K562 (cell line): ENCODE data around the gene MRAP2. TPM values are rescaled to one million over a fixed set of nuclear protein-coding genes. Genes with fewer than 3 reads are reported as not detected.

ENCODE experiments used
- ATAC-seq: fragments of 200-7000 bp; cut with Tn5 transposase; 3 replicates; pipeline ENCODE4 v1.9.1; 2020; ENCODE audit warnings: moderate library complexity
- BruUV-seq: library from RNA; stranded (reverse); fragments of 400-500 nt; replicated peaks from 2 replicates; lab custom pipeline; 2021; lab: Mats Ljungman, UMichigan
- CTCF ChIA-PET: fragments of 300-600 bp; formaldehyde crosslinking; extraction: SDS; loops from one replicate; lab custom pipeline; 2021; ENCODE audit warnings: low intra/inter-chr PET ratio; lab: Yijun Ruan, JAX
- POLR2A ChIA-PET: fragments of 300-600, 350-650 bp; sonication (Branson Sonifier 250); formaldehyde crosslinking; extraction: SDS; loops from one replicate; lab custom pipeline; 2021; ENCODE audit warnings: antibody characterized with exemption, inconsistent platforms; lab: Yijun Ruan, JAX
- DNase-seq, 4 experiments: peaks; one replicate each; pipeline versions ENCODE4 v3.0.0 to v3.0.0-alpha.2; 2011 to 2018; ENCODE audit warnings: low spot score in 3 of 4, mixed read lengths in 3 of 4; ENCODE audit errors: extremely low read depth in 1 of 4
- FAIRE-seq: peaks from 2 replicates; lab custom pipeline; 2011; peaks lifted over from hg19 to GRCh38; lab: Jason Lieb, UNC
- H2AFZ ChIP-seq: 2 replicates; pipeline ENCODE4 v1.6.0; 2011; ENCODE audit warnings: low read depth, low read length, control low read depth, inconsistent platforms
- H3K27ac ChIP-seq: fragments of 200-600 bp; 3 replicates; pipeline ENCODE4 v1.8.0; 2011; ENCODE audit warnings: low read depth, mild to moderate bottlenecking, control low read depth, inconsistent platforms, low read length, moderate library complexity, mixed read lengths; ENCODE audit errors: extremely low read depth
- H3K27me3 ChIP-seq, 2 experiments: fragments of 300-600 bp in 1 of 2; 2 replicates in 1 of 2; 3 replicates in 1 of 2; pipeline versions ENCODE4 v1.6.0 to v1.8.0; 2011; ENCODE audit warnings: inconsistent platforms in 2 of 2, low read length in 2 of 2, mild to moderate bottlenecking in 1 of 2, mixed read lengths in 1 of 2, moderate library complexity in 1 of 2; ENCODE audit not compliant: control insufficient read depth in 2 of 2, insufficient read depth in 2 of 2
- H3K36me3 ChIP-seq: fragments of 300-600 bp; 3 replicates; pipeline ENCODE4 v1.8.0; 2011; ENCODE audit warnings: mild to moderate bottlenecking, low read length, inconsistent platforms; ENCODE audit not compliant: control insufficient read depth, insufficient read depth
- H3K4me1 ChIP-seq, 2 experiments: fragments of 200-600 bp in 1 of 2; replicated peaks in 1 of 2; 2 replicates in 1 of 2; 3 replicates in 1 of 2; pipeline versions ENCODE4 v1.5.1 to v1.8.0; 2011; ENCODE audit warnings: inconsistent platforms in 2 of 2, low read length in 2 of 2, mild to moderate bottlenecking in 1 of 2, mixed read lengths in 1 of 2, moderate library complexity in 1 of 2; ENCODE audit not compliant: control insufficient read depth in 2 of 2, insufficient read depth in 2 of 2
- H3K4me2 ChIP-seq: 2 replicates; pipeline ENCODE4 v1.6.1; 2011; ENCODE audit warnings: low read length, control low read depth, inconsistent platforms, mixed read lengths; ENCODE audit not compliant: insufficient read depth
- H3K4me3 ChIP-seq: fragments of 200-600 bp; sonication (generic), shearing (Covaris generic); 2 replicates; pipeline ENCODE4 v1.5.1; 2016; ENCODE audit warnings: control low read depth, inconsistent platforms
- H3K79me2 ChIP-seq: fragments of 200-600 bp; 3 replicates; pipeline ENCODE4 v1.8.0; 2011; ENCODE audit warnings: low read length, inconsistent platforms; ENCODE audit not compliant: control insufficient read depth, insufficient read depth
- H3K9ac ChIP-seq, 2 experiments: 2 replicates each; pipeline versions ENCODE4 v1.6.0 to v1.6.1; 2011; ENCODE audit warnings: low read depth in 2 of 2, low read length in 2 of 2, control low read depth in 1 of 2, inconsistent platforms in 1 of 2, mild to moderate bottlenecking in 1 of 2, mixed read lengths in 1 of 2; ENCODE audit not compliant: insufficient read depth in 1 of 2
- H3K9me1 ChIP-seq: one replicate; pipeline ENCODE4 v1.6.0; 2011; ENCODE audit warnings: inconsistent platforms, mild to moderate bottlenecking, low read length, moderate library complexity; ENCODE audit not compliant: control insufficient read depth, insufficient read depth
- H3K9me3 ChIP-seq: replicated peaks from 2 replicates; pipeline ENCODE4 v1.5.1; 2011; ENCODE audit warnings: low read depth, low read length, inconsistent platforms; ENCODE audit not compliant: control insufficient read depth, insufficient read depth
- H4K20me1 ChIP-seq: replicated peaks from 2 replicates; pipeline ENCODE4 v1.6.1; 2011; ENCODE audit warnings: low read length, inconsistent platforms, mixed read lengths; ENCODE audit not compliant: control insufficient read depth, insufficient read depth
- WGBS: fragments of 100-300 bp; shearing (Covaris generic); methylation state at CpG from one replicate; pipeline ENCODE4 v1.1.6; 2016; ENCODE audit warnings: low coverage, mixed read lengths; ENCODE audit not compliant: insufficient coverage; ENCODE audit errors: missing lambda C conversion rate; 5-methylcytosine and 5-hydroxymethylcytosine counted together
- in situ Hi-C: fragments of 300-500 bp; cut with MboI; formaldehyde crosslinking; loops from 4 replicates; pipeline ENCODE4 v1.15.0; 2018; ENCODE audit warnings: inconsistent platforms, mixed read lengths
- intact Hi-C: fragments of 100-400 bp; cut with micrococcal nuclease; formaldehyde crosslinking; loops from 2 replicates; pipeline ENCODE4 v1.14.2; 2022
- polyA plus RNA-seq, 8 experiments: library from polyadenylated mRNA; depleted of rRNA in 4 of 8; stranded (reverse) in 5 of 8; unstranded in 3 of 8; fragments of >200 nt; fragmentation: Nextera tagmentation in 2 of 8; fragmentation: Illumina TruSeq in 1 of 8; extraction: Ambion mirVana in 2 of 8; extraction: Trizol in 1 of 8; gene quantifications; 2 replicates each; pipeline versions ENCODE4 v1.2.1 to v1.2.3, GENCODE V29; 2011 to 2014; ENCODE audit warnings: inconsistent platforms in 1 of 8, missing spikeins in 1 of 8
- total RNA-seq, 7 experiments: library from RNA; depleted of rRNA in 6 of 7; stranded (reverse); fragments of >200 nt in 6 of 7; fragmentation: Illumina TruSeq in 2 of 7; extraction: Trizol in 2 of 7; gene quantifications; 2 replicates each; pipeline versions ENCODE4 v1.2.1 to v1.2.3, GENCODE V29; 2011 to 2021; ENCODE audit warnings: low replicate concordance in 1 of 7
- TF ChIP-seq, protein P1 (sequence below): fragments of 450-650 bp; formaldehyde crosslinking; IDR thresholded peaks from 2 replicates; pipeline ENCODE4 v1.4.0; 2022; ENCODE audit warnings: missing genetic modification characterization
- TF ChIP-seq, protein P2 (sequence below), 2 experiments: fragments of 450-650 bp in 1 of 2; sonication (generic) in 1 of 2; formaldehyde crosslinking in 1 of 2; IDR thresholded peaks in 1 of 2; conservative IDR thresholded peaks in 1 of 2; 2 replicates each; pipeline versions ENCODE4 v1.6.1 to v1.8.1; 2016 to 2023; ENCODE audit warnings: mild to moderate bottlenecking in 2 of 2, moderate library complexity in 2 of 2, inconsistent platforms in 1 of 2, missing genetic modification reagents in 1 of 2

Gene MRAP2
- total and polyA plus RNA-seq, 9 of the 15 experiments (the other 6 are each of a cell fraction or from before 2014, with no cell fraction given): 5.9 to 38.9 (median 9.3) TPM

GRCh38 chr6:84018453-84019061 is 15.0 kb upstream of the MRAP2 start:
- H3K4me2 ChIP-seq: no peak overlapping the region
- no peak overlapping the region for H3K27ac ChIP-seq
- BruUV-seq: no TSS peak
- WGBS: 64% methylated on average over 1 of the region's 1 CpG
- ChIA-PET POLR2A (no interaction called here), CTCF (no interaction called here)
- TF ChIP-seq, protein P1, sequence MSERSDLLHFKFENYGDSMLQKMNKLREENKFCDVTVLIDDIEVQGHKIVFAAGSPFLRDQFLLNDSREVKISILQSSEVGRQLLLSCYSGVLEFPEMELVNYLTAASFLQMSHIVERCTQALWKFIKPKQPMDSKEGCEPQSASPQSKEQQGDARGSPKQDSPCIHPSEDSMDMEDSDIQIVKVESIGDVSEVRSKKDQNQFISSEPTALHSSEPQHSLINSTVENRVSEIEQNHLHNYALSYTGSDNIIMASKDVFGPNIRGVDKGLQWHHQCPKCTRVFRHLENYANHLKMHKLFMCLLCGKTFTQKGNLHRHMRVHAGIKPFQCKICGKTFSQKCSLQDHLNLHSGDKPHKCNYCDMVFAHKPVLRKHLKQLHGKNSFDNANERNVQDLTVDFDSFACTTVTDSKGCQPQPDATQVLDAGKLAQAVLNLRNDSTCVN (CRISPR knock-in tag): no peak
- TF ChIP-seq, protein P2, sequence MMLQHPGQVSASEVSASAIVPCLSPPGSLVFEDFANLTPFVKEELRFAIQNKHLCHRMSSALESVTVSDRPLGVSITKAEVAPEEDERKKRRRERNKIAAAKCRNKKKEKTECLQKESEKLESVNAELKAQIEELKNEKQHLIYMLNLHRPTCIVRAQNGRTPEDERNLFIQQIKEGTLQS (IDR thresholded peaks at IDR 0.05): peak; percentile 13; the same call in 1 of the 2 replicates
- TF ChIP-seq, protein P2 (CRISPR knock-in tag; conservative IDR thresholded peaks at IDR 0.05): no peak
- no peaks in the 10 kb centered on the region; the same call in 1 of the 2 replicates for H3K9me3 ChIP-seq
- no peaks in the 10 kb centered on the region for H3K79me2 ChIP-seq
- H3K36me3 ChIP-seq: no peaks in the 10 kb centered on the region
- intact Hi-C loops (no loop called here), in situ Hi-C loops (no loop called here)
- FAIRE-seq: no peak
- no peaks in the 10 kb centered on the region for H4K20me1 ChIP-seq
- H3K9me1 ChIP-seq: no peaks in the 10 kb centered on the region
- H3K27me3 ChIP-seq: no peaks in the 10 kb centered on the region
- no peaks in the 10 kb centered on the region; a peak in 1 of 5 replicates for H3K4me1 ChIP-seq
- no peak overlapping the region for H3K4me3 ChIP-seq
- ATAC-seq: no peak
- H2AFZ ChIP-seq: no peak overlapping the region
- no peak overlapping the region for H3K9ac ChIP-seq
- no peak for DNase-seq
